ENCODE data around the gene TDRD5.

DNA sequence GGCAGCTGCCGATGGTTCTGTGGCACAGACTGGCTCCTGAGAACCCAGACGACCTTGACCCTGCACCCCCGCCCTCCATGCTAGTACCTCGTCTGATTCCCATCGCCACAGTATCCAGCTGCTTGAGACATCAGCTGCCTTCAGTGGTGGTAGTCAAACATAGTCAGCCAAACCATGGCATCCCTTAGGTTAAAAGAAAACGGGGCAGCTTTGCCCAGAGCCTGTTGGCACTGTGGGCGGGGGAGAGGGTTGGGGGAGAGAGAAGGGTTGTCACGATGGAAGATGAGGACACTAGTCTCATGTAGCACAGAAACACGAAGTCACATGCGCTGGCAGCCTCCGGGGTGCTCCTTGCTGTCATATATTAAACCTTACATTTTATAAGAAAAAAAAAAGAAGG is 961 bp upstream of the TDRD5 start:
- TF ChIP-seq GATA2 (IDR thresholded peaks at IDR 0.05; ENCODE audit: low read depth, low read length) (no peak), GATA3 (IDR thresholded peaks at IDR 0.05; ENCODE audit: low read depth, low read length) (no peak)

Data from SH-SY5Y (cell line).